Endothelial cell of umbilical vein (primary cell): Measurements from ENCODE around the gene BLACAT1. TPM values are rescaled to one million over a fixed set of nuclear protein-coding genes. Genes with fewer than 3 reads are reported as not detected.
"Not testable (repeated sequence)": the region's sequence is repeated elsewhere in the genome, so short reads cannot be mapped to it uniquely, and the experiment has no call there.

Experiments used
- BruUV-seq: library from RNA; stranded (reverse); fragments of 400-500 nt; replicated peaks from 2 replicates; lab custom pipeline; 2021; lab: Mats Ljungman, UMichigan
- CTCF ChIA-PET: fragments of 300-600, 350-600 bp; sonication (Branson Sonifier 250); formaldehyde crosslinking; loops from one replicate; lab custom pipeline; 2021; ENCODE audit warnings: antibody characterized with exemption, inconsistent platforms; lab: Charles Lee
- POLR2A ChIA-PET: fragments of 300-600, 350-600 bp; sonication (Branson Sonifier 250); formaldehyde crosslinking; loops from one replicate; lab custom pipeline; 2021; ENCODE audit warnings: antibody characterized with exemption, inconsistent platforms; lab: Charles Lee
- DNase-seq: peaks from one replicate; pipeline ENCODE4 v3.0.0-alpha.2; 2011; ENCODE audit warnings: low read depth, low spot score
- FAIRE-seq: peaks from 2 replicates; lab custom pipeline; 2011; peaks lifted over from hg19 to GRCh38; lab: Jason Lieb, UNC
- H2AFZ ChIP-seq: 2 replicates; pipeline ENCODE4 v1.6.0; 2012; ENCODE audit warnings: low read depth, low read length, control low read depth, inconsistent platforms
- H3K27ac ChIP-seq: 2 replicates; pipeline ENCODE4 v1.5.1; 2011; ENCODE audit warnings: low read depth, mild to moderate bottlenecking, control low read depth, low read length, moderate library complexity; ENCODE audit not compliant: insufficient read depth
- H3K27me3 ChIP-seq, 2 experiments: 2 replicates each; pipeline versions ENCODE4 v1.6.0 to v1.6.1; 2011; ENCODE audit warnings: low read length in 2 of 2, mixed read lengths in 1 of 2; ENCODE audit not compliant: control insufficient read depth in 2 of 2, insufficient read depth in 2 of 2
- H3K36me3 ChIP-seq, 2 experiments: 2 replicates in 1 of 2; 3 replicates in 1 of 2; pipeline ENCODE4 v1.5.1; 2011; ENCODE audit warnings: low read length in 2 of 2, mild to moderate bottlenecking in 1 of 2, moderate library complexity in 1 of 2; ENCODE audit not compliant: control insufficient read depth in 2 of 2, insufficient read depth in 2 of 2; ENCODE audit errors: extremely low read depth in 1 of 2
- H3K4me1 ChIP-seq: 3 replicates; pipeline ENCODE4 v1.5.1; 2011; ENCODE audit warnings: mild to moderate bottlenecking, low read length; ENCODE audit not compliant: control insufficient read depth, insufficient read depth; ENCODE audit errors: extremely low read depth
- H3K4me2 ChIP-seq: 2 replicates; pipeline ENCODE4 v1.6.1; 2011; ENCODE audit warnings: low read length, control low read depth, mixed read lengths; ENCODE audit not compliant: insufficient read depth
- H3K4me3 ChIP-seq, 3 experiments: fragments of 200-600 bp in 1 of 3; sonication (generic), shearing (Covaris generic) in 1 of 3; replicated peaks in 1 of 3; 2 replicates each; pipeline ENCODE4 v1.5.1; 2011 to 2016; ENCODE audit warnings: control low read depth in 3 of 3, low read length in 3 of 3, mild to moderate bottlenecking in 2 of 3, inconsistent platforms in 1 of 3, low read depth in 1 of 3, moderate library complexity in 1 of 3; ENCODE audit not compliant: insufficient read depth in 1 of 3
- H3K79me2 ChIP-seq: 2 replicates; pipeline ENCODE4 v1.6.0; 2012; ENCODE audit warnings: low read length, inconsistent platforms; ENCODE audit not compliant: control insufficient read depth, insufficient read depth
- H3K9ac ChIP-seq: replicated peaks from 2 replicates; pipeline ENCODE3; 2011; ENCODE audit warnings: low read length, control low read depth; ENCODE audit not compliant: insufficient read depth; ENCODE audit errors: extremely low read depth
- H3K9me1 ChIP-seq: replicated peaks from 3 replicates; pipeline ENCODE4 v1.6.0; 2011; ENCODE audit warnings: mild to moderate bottlenecking, low read length; ENCODE audit not compliant: control insufficient read depth, insufficient read depth; ENCODE audit errors: extremely low read depth
- H3K9me3 ChIP-seq: replicated peaks from 2 replicates; pipeline ENCODE4 v1.5.1; 2012; ENCODE audit warnings: low read length, inconsistent platforms; ENCODE audit not compliant: control insufficient read depth, insufficient read depth
- H4K20me1 ChIP-seq: replicated peaks from 2 replicates; pipeline ENCODE3; 2011; ENCODE audit warnings: mild to moderate bottlenecking, low read length; ENCODE audit not compliant: control insufficient read depth, insufficient read depth; ENCODE audit errors: extremely low read depth
- GATA2 ChIP-seq: IDR thresholded peaks from 2 replicates; pipeline ENCODE4 v1.7.0; 2011; ENCODE audit warnings: low read depth, mild to moderate bottlenecking, moderate library complexity, mixed read lengths, low read length; ENCODE audit not compliant: insufficient read length, insufficient read depth
- JUN ChIP-seq: IDR thresholded peaks from 2 replicates; pipeline ENCODE4 v1.6.1; 2011; ENCODE audit warnings: borderline replicate concordance, low read depth; ENCODE audit not compliant: insufficient read length, insufficient read depth
- MYC ChIP-seq: IDR thresholded peaks from one replicate; pipeline ENCODE4 v1.6.1; 2011; ENCODE audit warnings: mild to moderate bottlenecking, low read depth, low read length
- dilution Hi-C: fragments of 300-500 bp; cut with MboI; formaldehyde crosslinking; loops from one replicate; pipeline ENCODE4 v1.15.0; 2019; ENCODE audit warnings: low sequenced_read_pairs; ENCODE audit not compliant: extremely low pct_ligation_motif_present
- intact Hi-C: fragments of 100-400 bp; cut with micrococcal nuclease; formaldehyde crosslinking; loops from one replicate; pipeline ENCODE4 v1.10.0; 2022
- microRNA counts: library from miRNA; unstranded; fragments of <30 nt; microRNA quantifications from one replicate; lab custom pipeline; 2016
- microRNA-seq: library from miRNA; unstranded; fragments of <30 nt; microRNA quantifications from one replicate; pipeline ENCODE4 v1.2.0, GENCODE V29; 2021; ENCODE audit warnings: borderline number of aligned reads, borderline replicate concordance
- polyA plus RNA-seq, 4 experiments: library from polyadenylated mRNA; depleted of rRNA in 3 of 4; stranded (reverse) in 3 of 4; unstranded in 1 of 4; fragments of >200 nt; gene quantifications; 2 replicates each; pipeline versions ENCODE4 v1.2.1 to v1.2.3, GENCODE V29; 2011 to 2012; ENCODE audit warnings: missing spikeins in 1 of 4
- small RNA-seq: library from RNA; depleted of rRNA; stranded (forward); fragments of <200 nt; gene quantifications from one replicate; pipeline ENCODE3, GENCODE V24; 2012; ENCODE audit warnings: low replicate concordance, low read depth; ENCODE audit not compliant: insufficient read depth, insufficient read length
- total RNA-seq: library from RNA; stranded (reverse); gene quantifications from 2 replicates; pipeline ENCODE4 v1.2.3, GENCODE V29; 2021

BLACAT1 gene
- total and polyA plus RNA-seq, 2 donors (not counting 3 experiments of a cell fraction or from before 2014, with no cell fraction given): not detected

DNA sequence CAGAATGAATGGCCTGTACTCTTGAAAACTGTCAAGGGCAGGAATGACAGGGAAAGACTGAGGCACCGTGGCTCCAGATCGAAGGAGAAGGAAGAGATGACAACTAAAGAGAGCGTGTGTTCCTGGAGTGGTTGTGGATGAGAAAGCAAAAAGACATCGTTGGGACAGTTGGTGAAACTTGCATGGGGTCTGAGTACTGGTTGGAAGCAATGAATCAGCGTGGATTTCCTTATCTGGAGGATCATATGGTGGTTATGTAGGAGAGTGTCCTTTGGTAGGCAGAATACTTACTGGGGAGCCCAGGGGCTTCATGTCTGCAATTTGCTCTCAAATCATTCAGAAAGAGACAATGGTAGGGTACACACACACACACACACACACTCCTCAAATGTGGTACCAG, 47.9 kb downstream of the BLACAT1 start:
- Histone ChIP-seq H3K27me3 (peaks cover 0 to 8% of the 10 kb centered on the region in 2 experiments), H3K4me1 (no peaks in the 10 kb centered on the region), H2AFZ (no peak overlapping the region), H3K27ac (no peak overlapping the region), H3K36me3 (no peaks in the 10 kb centered on the region), H4K20me1 (no peaks in the 10 kb centered on the region), H3K9me3 (no peaks in the 10 kb centered on the region), H3K4me2 (no peak overlapping the region), H3K4me3 (no peak overlapping the region), H3K79me2 (no peaks in the 10 kb centered on the region), H3K9ac (no peak overlapping the region), H3K9me1 (no peaks in the 10 kb centered on the region)
- intact Hi-C loops (no loop called here), dilution Hi-C loops (no loop called here)
- BruUV-seq: no TSS peak
- DNase-seq: no peak
- TF ChIP-seq JUN: no peak
- TF ChIP-seq GATA2: no peak
- TF ChIP-seq MYC: no peak
- no peak for FAIRE-seq
- ChIA-PET CTCF (interaction anchor here (2.1 kb wide), 1 partner anchor 78 kb away, joined by 7 read pairs; no protein-coding TSS in a partner anchor), POLR2A (no interaction called here)

- dilution Hi-C loops, H3K36me3 ChIP-seq, CTCF ChIA-PET, H2AFZ ChIP-seq, H3K4me1 ChIP-seq, H3K79me2 ChIP-seq, DNase-seq, H3K4me3 ChIP-seq, H4K20me1 ChIP-seq, H3K9ac ChIP-seq, POLR2A ChIA-PET, H3K9me1 ChIP-seq, FAIRE-seq, BruUV-seq, H3K27ac ChIP-seq, H3K9me3 ChIP-seq, H3K4me2 ChIP-seq, H3K27me3 ChIP-seq, intact Hi-C loops: not testable (repeated sequence)
Observed at GRCh38 chr1:205406252-205406651, 49.6 kb downstream of the BLACAT1 start.

MicroRNAs within 50 kb of the gene (microRNA counts, 767-probe panel; counts per million panel counts)
- 723 counts per million, percentile 96 among the panel's probes with 10 or more counts for microRNA hsa-miR-135b-5p (lab: Ali Mortazavi, UCI)

Small RNA genes within 50 kb of the gene (microRNA-seq; reads per million reads assigned to microRNA genes)
- not detected for gene MIR135B

Small RNA genes within 50 kb of the gene (small RNA-seq; reads per million reads assigned to genes)
- gene MIR135B: not detected

Other genes starting within 250 kb of the BLACAT1 start
- gene DSTYK, start 244.3 kb downstream of the BLACAT1 start, total RNA-seq: 8.1 and 8.7 TPM in 2 replicates
- gene DSTYK, start 244.3 kb downstream of the BLACAT1 start, polyA plus RNA-seq: 2.8 and 3.6 TPM in 2 replicates
- 2.0 and 2.1 TPM in 2 replicates for gene TMCC2, start 228.1 kb downstream of the BLACAT1 start, total RNA-seq
- 2.0 TPM in 2 replicates for gene TMCC2, start 228.1 kb downstream of the BLACAT1 start, polyA plus RNA-seq
- gene NUAK2, start 134.3 kb downstream of the BLACAT1 start, total RNA-seq: 2.3 and 2.5 TPM in 2 replicates
- 1.5 and 1.8 TPM in 2 replicates for gene NUAK2, start 134.3 kb downstream of the BLACAT1 start, polyA plus RNA-seq
- gene KLHDC8A, start 99.1 kb downstream of the BLACAT1 start, total RNA-seq: not detected in 2 replicates
- not detected in 2 replicates for gene KLHDC8A, start 99.1 kb downstream of the BLACAT1 start, polyA plus RNA-seq
- not detected in 2 replicates for gene LEMD1, start 34.0 kb downstream of the BLACAT1 start, total RNA-seq
- not detected in 2 replicates for gene LEMD1, start 34.0 kb downstream of the BLACAT1 start, polyA plus RNA-seq
- gene CDK18, start 48.6 kb upstream of the BLACAT1 start, total RNA-seq: 0.32 and 1.2 TPM in 2 replicates
- gene CDK18, start 48.6 kb upstream of the BLACAT1 start, polyA plus RNA-seq: 0.13 and 0.17 TPM in 2 replicates
- 78.7 and 107 TPM in 2 replicates for gene ELK4, start 176.0 kb upstream of the BLACAT1 start, total RNA-seq
- gene ELK4, start 176.0 kb upstream of the BLACAT1 start, polyA plus RNA-seq: 6.7 and 8.7 TPM in 2 replicates
- gene SLC45A3, start 224.5 kb upstream of the BLACAT1 start, total RNA-seq: 15.6 and 16.9 TPM in 2 replicates
- 15.1 and 15.5 TPM in 2 replicates for gene SLC45A3, start 224.5 kb upstream of the BLACAT1 start, polyA plus RNA-seq